Spleen (tissue), 11 donors: ENCODE measurements around the gene CENPS. TPM values are rescaled to one million over a fixed set of nuclear protein-coding genes. Genes with fewer than 3 reads are reported as not detected.

Experiments used
- DNase-seq: peaks from one replicate; pipeline ENCODE4 v3.0.0-alpha.2; 2020
- H3K27ac ChIP-seq, 8 donors: fragments of 200-600 bp; sonication (generic) in 7 of 8; 1 replicate in 4 of 8; 2 replicates in 4 of 8; pipeline versions ENCODE4 v1.5.0 to v1.8.0; 2016 to 2021; ENCODE audit warnings: inconsistent platforms in 4 of 8, mild to moderate bottlenecking in 4 of 8, moderate library complexity in 1 of 8
- H3K27me3 ChIP-seq, 7 donors: fragments of 200-600 bp; sonication (generic) in 6 of 7; replicated peaks in 1 of 7; 1 replicate in 4 of 7; 2 replicates in 3 of 7; pipeline versions ENCODE4 v1.5.0 to v1.8.0; 2016 to 2021; ENCODE audit warnings: inconsistent platforms in 3 of 7, mild to moderate bottlenecking in 1 of 7
- H3K36me3 ChIP-seq, 6 donors: fragments of 200-600 bp; sonication (generic) in 5 of 6; 1 replicate in 4 of 6; 2 replicates in 2 of 6; pipeline versions ENCODE4 v1.5.0 to v1.8.0; 2016 to 2021; ENCODE audit warnings: inconsistent platforms in 2 of 6
- H3K4me1 ChIP-seq, 6 donors: fragments of 200-600 bp; sonication (generic) in 5 of 6; 1 replicate in 3 of 6; 2 replicates in 3 of 6; pipeline versions ENCODE4 v1.5.0 to v1.8.0; 2016 to 2021; ENCODE audit warnings: inconsistent platforms in 3 of 6
- H3K4me3 ChIP-seq, 8 donors: fragments of 200-600 bp; sonication (generic) in 7 of 8; 1 replicate in 4 of 8; 2 replicates in 4 of 8; pipeline versions ENCODE4 v1.5.0 to v1.8.0; 2016 to 2021; ENCODE audit warnings: inconsistent platforms in 4 of 8, mild to moderate bottlenecking in 4 of 8, moderate library complexity in 2 of 8
- H3K9me3 ChIP-seq, 8 donors: fragments of 200-600 bp; sonication (generic) in 7 of 8; 1 replicate in 4 of 8; 2 replicates in 4 of 8; pipeline versions ENCODE4 v1.5.0 to v1.8.0; 2016 to 2021; ENCODE audit warnings: inconsistent platforms in 4 of 8
- CTCF ChIP-seq, 11 experiments: fragments of 200-600 bp in 7 of 11; fragments of 450-650 bp in 4 of 11; sonication (generic) in 4 of 11; IDR thresholded peaks in 8 of 11; conservative IDR thresholded peaks in 3 of 11; 1 replicate in 7 of 11; 2 replicates in 4 of 11; pipeline versions ENCODE4 v1.4.0 to v1.8.0; 2016 to 2021; ENCODE audit warnings: antibody characterized with exemption in 11 of 11, inconsistent platforms in 4 of 11, mild to moderate bottlenecking in 1 of 11
- POLR2A ChIP-seq, 3 donors: fragments of 450-650 bp; IDR thresholded peaks; one replicate each; pipeline ENCODE4 v1.5.1; 2017; ENCODE audit warnings: antibody characterized with exemption in 3 of 3, mild to moderate bottlenecking in 1 of 3
- POLR2AphosphoS5 ChIP-seq, 3 donors: sonication (generic); formaldehyde crosslinking; IDR thresholded peaks; one replicate each; pipeline ENCODE4 v1.5.1; 2017; ENCODE audit warnings: antibody characterized with exemption in 3 of 3
- WGBS, 5 donors: extraction: QIAGEN DNeasy Blood & Tissue Kit in 3 of 5; methylation state at CpG; one replicate each; pipeline versions ENCODE4 v1.1.5 to v1.1.7; 2013 to 2018; 5-methylcytosine and 5-hydroxymethylcytosine counted together
- intact Hi-C: fragments of 100-400 bp; cut with DNase I; formaldehyde crosslinking; loops from one replicate; pipeline ENCODE4 v1.15.0; 2023; ENCODE audit warnings: low total_unique reads
- polyA plus RNA-seq, 3 donors: library from polyadenylated mRNA; stranded (reverse); fragments of 200-250 nt; gene quantifications; one replicate each; pipeline ENCODE4 v1.2.1, GENCODE V29; 2013
- total RNA-seq, 7 donors: library from RNA; depleted of rRNA in 3 of 7; stranded (reverse); fragments of >200 nt in 3 of 7; fragmentation: NEBNext Ultra II Directional in 4 of 7; extraction: Animal tissue kit (Norgen Biotek cat#: 25700) in 4 of 7; gene quantifications; one replicate each; pipeline versions ENCODE4 v1.1.0 to v1.2.1, GENCODE V29; 2016 to 2021
- donor health status: healthy with polysubstance abuse.
- donor health status: DM: no; HTN: no; CAD: no; lungs with moderate emphysema.
- donor health status: DM: no; HTN: no; CAD: no.
- donor health status: Bipolar disorder and iron deficiency.
- donor health status: healthy.
- donor health status: DM: no; HTN: no; CAD: no.
- donor health status: DM: yes; HTN: yes; CAD: no.

CENPS gene
- total and polyA plus RNA-seq, 10 donors = 2.1 to 13.5 (median 7.5) TPM

DNA sequence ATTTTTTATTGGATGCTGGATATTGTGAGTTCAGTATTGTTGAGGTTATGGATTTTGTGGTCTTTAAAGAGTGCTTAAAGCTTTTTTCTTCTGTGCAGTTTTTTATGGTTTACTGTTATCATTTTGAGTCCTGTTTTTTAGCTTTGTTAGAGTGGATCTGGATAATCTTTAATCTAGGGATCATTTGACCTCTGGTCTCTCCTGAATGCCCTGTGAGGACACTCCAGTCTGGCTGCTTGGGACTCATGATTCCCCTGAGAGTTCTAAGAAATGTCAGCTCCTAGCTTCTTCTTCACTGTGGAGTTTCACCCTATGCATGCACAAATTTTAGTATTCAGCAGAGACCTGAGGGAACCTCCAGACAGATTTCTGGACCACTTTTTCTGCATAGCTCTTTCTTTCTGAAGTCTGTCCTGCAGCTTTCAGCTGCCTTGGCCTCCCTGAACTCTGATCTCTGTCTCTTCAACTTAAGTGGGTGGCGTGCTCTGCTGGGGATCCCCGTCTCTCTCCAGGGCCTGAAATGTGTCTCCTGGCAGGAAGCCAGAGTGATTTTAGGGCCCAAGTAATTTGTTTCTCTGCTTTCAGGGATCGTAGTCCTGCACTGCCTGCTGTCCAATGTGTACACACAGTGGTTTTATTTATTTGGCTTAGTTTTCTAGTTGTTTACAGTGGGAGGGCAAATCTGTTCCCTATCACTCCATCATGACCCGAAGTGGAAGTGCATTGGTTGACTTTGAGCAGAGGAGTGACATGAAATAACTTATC is 59.2 kb downstream of the CENPS start:
- no peak overlapping the region for H3K27ac ChIP-seq
- no peaks in the 10 kb centered on the region for H3K27me3 ChIP-seq
- DNase-seq = no peak
- H3K36me3 ChIP-seq = peaks cover 0 to 24% (median 0%) of the 10 kb centered on the region in 6 donors
- WGBS, 5 donors = 50 to 69% (median 52%) methylated on average over 3 to 4 of the region's 4 CpGs
- H3K9me3 ChIP-seq = peaks cover 0 to 10% (median 8%) of the 10 kb centered on the region in 8 donors
- no peak overlapping the region for H3K4me3 ChIP-seq
- intact Hi-C loops = loop anchor here (5.0 kb wide), 1 partner anchor 57 kb away; the partner anchor contains the start of gene CENPS
- no peak for TF ChIP-seq CTCF (IDR thresholded peaks at IDR 0.05 in 8 of 11, conservative IDR thresholded peaks at IDR 0.05 in 3 of 11)
- TF ChIP-seq POLR2AphosphoS5 (IDR thresholded peaks at IDR 0.05) = no peak
- TF ChIP-seq POLR2A (IDR thresholded peaks at IDR 0.05) = no peak
- H3K4me1 ChIP-seq = peaks cover 0 to 20% (median 5%) of the 10 kb centered on the region in 6 donors

DNA sequence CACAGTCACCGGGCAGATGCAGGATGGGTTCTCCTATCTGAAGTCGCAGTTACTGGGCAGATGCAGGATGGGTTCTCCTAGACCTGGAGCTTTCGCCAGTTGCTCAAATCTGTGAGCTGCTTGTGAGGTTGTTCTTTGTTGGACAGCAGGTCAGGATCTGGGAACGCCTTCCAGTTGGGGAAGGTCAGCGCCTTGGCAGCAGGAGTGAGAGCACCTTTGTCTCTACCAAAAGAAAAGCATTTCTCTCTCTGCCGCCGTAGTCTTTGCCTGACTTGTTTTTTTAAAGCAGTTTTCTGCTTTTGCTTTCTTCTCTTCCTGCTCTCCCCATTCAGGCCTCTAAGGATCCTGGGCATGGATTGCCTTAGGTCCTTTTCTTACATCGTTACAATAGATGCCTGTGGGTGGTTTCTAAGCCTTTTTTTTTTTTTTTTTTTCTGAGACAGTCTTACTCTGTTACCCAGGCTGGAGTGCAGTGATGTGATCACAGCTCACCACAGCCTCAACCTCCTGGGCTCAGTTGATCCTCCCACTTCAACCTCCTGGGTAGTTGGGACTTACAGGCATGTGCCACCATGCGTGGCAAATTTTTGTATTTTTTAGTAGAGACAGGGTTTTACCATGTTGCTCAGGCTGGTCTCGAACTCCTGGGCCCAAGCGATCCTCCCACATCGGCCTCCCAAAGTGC is 60.2 kb downstream of the CENPS start:
- Histone ChIP-seq H3K4me1 (peaks cover 7 to 24% (median 13%) of the 10 kb centered on the region in 6 donors), H3K9me3 (peaks cover 0 to 10% (median 8%) of the 10 kb centered on the region in 8 donors), H3K36me3 (peaks cover 0 to 24% (median 0%) of the 10 kb centered on the region in 6 donors), H3K27me3 (no peaks in the 10 kb centered on the region), H3K27ac (no peak overlapping the region), H3K4me3 (no peak overlapping the region)
- DNase-seq = no peak
- TF ChIP-seq CTCF (IDR thresholded peaks at IDR 0.05 in 8 of 11, conservative IDR thresholded peaks at IDR 0.05 in 3 of 11) (no peak), POLR2A (IDR thresholded peaks at IDR 0.05) (no peak), POLR2AphosphoS5 (IDR thresholded peaks at IDR 0.05) (no peak)
- intact Hi-C loops = loop anchor here (5.0 kb wide), 1 partner anchor 58 kb away; the partner anchor contains the start of gene CENPS
- 83 to 92% (median 89%) methylated on average over 12 of the region's 12 CpGs for WGBS, 5 donors

Other genes starting within 250 kb of the CENPS start
- 10 to 100 TPM; 29.9 to 53.5 (median 37.4) TPM for gene KIF1B, start 219.9 kb upstream of the CENPS start, total RNA-seq
- gene KIF1B, start 219.9 kb upstream of the CENPS start, polyA plus RNA-seq = 1 to 10 TPM; 1.6 to 4.8 (median 2.4) TPM
- 100 to 1,000 TPM; 105 to 381 (median 142) TPM for gene PGD, start 31.4 kb upstream of the CENPS start, total RNA-seq
- 10 to 100 TPM; 40.8 to 72.9 (median 46.6) TPM for gene PGD, start 31.4 kb upstream of the CENPS start, polyA plus RNA-seq
- under 1 TPM in 1 of 7 donors, not detected in 6; 0.38 TPM for gene CORT, start 19.6 kb downstream of the CENPS start, total RNA-seq
- gene CORT, start 19.6 kb downstream of the CENPS start, polyA plus RNA-seq = under 1 TPM; 0.07 to 0.22 (median 0.14) TPM
- 10 to 100 TPM; 18.4 to 30.1 (median 24.3) TPM for gene DFFA, start 42.1 kb downstream of the CENPS start, total RNA-seq
- gene DFFA, start 42.1 kb downstream of the CENPS start, polyA plus RNA-seq = 10 to 100 TPM in 2 of 3 donors, 1 to 10 TPM in 1; 7.2 to 14.4 (median 10.3) TPM
- 10 to 100 TPM in 6 of 7 donors, 1 to 10 TPM in 1; 9.9 to 19.7 (median 13.8) TPM for gene PEX14, start 44.5 kb downstream of the CENPS start, total RNA-seq
- gene PEX14, start 44.5 kb downstream of the CENPS start, polyA plus RNA-seq = 10 to 100 TPM in 1 of 3 donors, 1 to 10 TPM in 2; 9.3 to 15.1 (median 9.8) TPM